D341Med (cell line): ENCODE measurements around the gene KRTDAP.

Experiments
- DNase-seq: peaks from one replicate; pipeline ENCODE4 v3.0.0; 2012; ENCODE audit warnings: low spot score

The KRTDAP gene

DNA sequence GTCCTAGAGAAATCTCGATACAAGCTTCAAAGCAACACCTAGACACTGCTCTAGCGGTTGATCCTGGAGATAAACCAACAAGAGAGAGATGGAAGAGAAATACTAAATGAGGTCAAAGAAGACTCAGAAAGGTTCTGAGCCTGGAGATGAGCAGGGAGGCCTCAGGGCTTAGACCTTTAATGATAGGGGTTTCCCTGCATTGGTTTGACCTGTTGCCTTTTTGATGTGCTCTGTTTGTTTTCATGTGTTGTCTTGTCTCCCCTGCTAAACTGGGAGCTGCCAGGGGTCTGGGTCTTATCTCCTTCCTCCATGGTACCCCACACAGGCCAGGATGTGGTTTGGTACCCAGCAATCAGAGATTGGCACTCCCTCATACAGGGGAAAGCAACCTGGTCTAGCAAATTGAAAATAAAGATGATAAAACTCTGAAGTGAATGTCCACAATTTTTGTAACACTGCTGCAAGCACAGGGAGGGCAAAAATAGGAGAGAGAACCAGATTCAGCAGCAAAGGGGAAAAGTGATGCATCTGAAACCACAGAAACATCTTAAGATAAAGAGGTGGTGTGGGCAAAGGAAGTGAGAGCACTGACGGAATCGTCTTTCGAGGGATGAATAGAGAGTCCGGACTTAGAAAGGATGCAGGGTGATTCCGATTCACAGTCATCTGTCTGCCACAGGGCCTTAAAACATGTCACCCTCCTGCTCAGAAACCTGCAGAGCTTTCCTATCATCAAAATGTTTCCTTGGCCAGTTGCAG, 38.7 kb downstream of the KRTDAP start:
- DNase-seq: no peak

GRCh38 chr19:35449359-35450043, 40.8 kb downstream of the KRTDAP start:
- peak; percentile 51 for DNase-seq

DNA sequence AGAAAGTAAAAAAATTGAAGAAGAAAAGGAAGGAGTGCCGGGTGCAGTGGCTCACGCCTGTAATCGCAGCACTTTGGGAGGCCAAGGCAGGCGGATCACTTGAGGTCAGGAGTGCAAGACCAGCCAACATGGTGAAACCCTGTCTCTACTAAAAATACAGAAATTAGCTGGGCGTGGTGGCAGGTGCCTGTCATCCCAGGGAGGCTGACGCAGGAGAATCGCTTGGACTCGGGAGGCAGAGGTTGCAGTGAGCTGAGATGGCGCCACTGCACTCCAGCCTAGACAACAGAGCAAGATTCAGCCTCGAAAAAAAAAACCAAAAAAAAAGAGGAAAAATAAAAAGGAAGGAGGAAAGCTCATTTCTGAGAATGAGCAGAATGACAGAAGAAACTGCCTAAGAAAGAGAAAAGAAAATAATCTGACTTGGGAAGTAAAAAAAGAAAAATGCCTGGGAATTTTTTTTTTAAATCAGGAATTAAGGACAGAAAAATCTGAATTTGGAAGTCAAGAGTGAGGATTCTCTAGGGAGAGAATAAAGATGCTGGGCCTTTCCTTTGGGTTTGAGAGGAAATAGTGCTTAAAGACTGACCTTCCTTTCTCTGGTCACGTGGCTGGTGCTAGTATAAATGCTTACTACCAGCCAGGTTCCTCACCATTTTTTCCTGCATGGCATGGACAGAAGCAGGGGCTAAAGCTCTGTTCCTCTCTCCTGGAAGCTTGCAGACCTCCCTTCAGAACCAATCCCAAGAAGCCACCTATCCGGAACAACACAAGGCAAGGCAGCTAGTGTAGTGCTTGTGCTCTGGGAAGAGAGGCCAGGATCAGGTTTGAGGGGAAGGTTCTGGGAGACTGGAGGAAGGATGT, 42.4 kb downstream of the KRTDAP start, which contains the start of gene FFAR2:
FFAR2 (plus strand) TSS at position 652 of the 864 bp plus-strand sequence. CDS start 1,458 bp downstream, outside the sequence.
- no peak for DNase-seq

DNA sequence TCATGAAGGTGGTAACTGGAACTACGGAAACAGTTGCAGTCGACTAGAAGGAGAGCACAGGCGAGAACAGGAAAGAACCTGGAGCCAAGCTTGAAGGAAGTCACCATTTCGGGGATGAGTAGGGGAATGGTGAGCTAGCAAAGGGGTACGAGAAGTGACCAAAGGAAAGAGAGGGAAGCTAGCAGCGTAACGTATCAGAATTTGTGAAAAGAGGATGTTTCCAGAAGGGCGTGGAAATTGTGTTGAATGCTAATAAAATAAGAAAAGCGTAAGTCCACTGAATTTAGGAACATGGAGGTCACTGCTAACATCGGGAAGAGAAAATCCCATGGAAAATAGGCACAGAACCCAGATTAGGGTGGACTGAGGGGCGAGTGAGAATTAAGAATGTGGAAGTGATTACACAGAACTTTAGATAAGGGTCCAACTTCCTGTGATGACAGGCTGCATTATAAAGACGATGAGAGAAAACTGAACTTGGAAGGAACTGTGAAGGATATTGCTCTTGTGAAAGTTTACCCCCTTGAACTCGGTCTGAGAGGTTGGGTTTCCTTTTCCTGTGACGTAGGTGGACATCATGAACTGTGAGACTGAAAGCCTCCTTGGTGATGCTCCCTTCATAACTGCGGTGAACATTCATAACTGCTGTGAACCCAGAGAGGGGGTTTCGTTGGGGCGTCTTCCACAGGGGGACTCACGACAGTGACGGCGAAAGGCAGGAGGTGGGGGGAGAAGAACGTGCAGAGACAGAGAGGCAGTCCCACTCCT, 44.3 kb downstream of the KRTDAP start:
- DNase-seq: no peak

DNA sequence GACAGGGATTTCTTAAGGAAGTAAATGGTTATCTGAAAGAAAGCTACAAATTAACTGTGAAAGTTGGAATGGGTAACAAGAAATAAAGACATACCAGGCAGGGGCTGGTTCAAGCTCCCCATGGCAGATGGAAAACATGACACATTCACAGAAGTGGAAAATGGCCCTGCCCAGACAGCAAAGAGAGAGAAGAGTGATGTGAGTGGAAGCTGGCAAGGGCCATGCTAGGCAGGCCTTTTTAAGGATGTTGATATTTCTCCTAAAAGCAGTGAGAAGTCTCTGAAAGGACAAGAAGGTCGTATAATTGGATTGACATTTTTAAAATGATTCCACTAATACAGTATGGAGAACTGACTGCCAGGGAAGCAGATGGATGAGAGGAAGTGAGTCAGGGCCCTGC, 45.5 kb downstream of the KRTDAP start:
- DNase-seq: no peak

DNA sequence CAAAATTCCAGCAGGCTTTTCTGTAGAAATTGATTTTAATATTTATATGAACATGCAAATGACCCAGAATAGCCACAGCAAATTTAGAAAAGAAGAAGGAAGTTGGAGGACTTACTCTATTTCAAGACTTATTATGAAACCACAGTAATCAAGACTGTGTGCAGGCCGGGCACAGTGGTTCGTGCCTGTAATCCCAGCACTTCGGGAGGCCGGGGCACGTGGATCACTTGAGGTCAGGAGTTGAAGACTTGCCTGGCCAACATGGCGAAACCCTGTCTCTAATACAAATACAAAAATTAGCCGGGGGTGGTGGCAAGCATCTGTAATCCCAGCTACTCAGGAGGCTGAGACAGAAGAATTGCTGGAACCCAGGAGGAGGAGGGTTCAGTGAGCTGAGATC, 48.2 kb downstream of the KRTDAP start:
- no peak for DNase-seq

- DNase-seq: no peak
Observed at GRCh38 chr19:35439921-35440320, 50.3 kb downstream of the KRTDAP start.

GRCh38 chr19:35438527-35438926, 51.7 kb downstream of the KRTDAP start:
- no peak for DNase-seq

GRCh38 chr19:35438096-35438495, 52.2 kb downstream of the KRTDAP start:
- DNase-seq: no peak

GRCh38 chr19:35437406-35437951, 52.8 kb downstream of the KRTDAP start:
- no peak for DNase-seq
